Measurements from ENCODE around the gene CRCP. TPM values are rescaled to one million over a fixed set of nuclear protein-coding genes. Genes with fewer than 3 reads are reported as not detected.
"Not testable (repeated sequence)": the region's sequence is repeated elsewhere in the genome, so short reads cannot be mapped to it uniquely, and the experiment has no call there.

CRCP gene
- total RNA-seq, 4 donors from 2014 or later: 23.9 to 49.4 (median 41.8) TPM

DNA sequence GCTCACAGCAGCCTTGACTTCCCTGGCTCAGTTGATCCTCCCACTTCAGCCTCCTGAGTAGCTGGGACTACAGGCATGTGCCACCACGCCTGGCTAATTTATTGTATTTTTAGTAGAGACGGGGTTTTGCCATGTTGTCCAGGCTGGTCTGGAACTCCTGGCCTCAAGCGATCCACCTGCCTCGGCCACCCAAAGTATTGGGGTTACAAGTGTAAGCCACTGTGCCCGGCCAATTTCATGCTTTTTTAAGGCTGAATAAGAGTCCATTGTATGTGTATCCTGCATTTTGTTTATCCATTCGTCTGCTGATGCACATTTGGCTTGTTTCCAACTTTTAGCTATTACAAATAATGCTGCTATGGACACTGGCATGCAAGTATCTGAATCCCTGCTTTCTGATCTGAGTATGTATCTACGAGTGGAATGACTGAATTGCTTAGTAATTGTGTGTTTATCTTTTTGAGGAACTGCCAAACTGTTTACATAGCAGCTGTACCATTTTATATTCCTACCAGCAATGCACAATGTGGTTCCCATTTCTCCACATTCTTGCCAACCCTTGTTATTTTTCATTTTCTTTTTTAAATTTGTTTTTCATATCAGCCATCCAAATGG, 53.2 kb downstream of the CRCP start:
- 36 to 43% methylated on average over 7 of the region's 7 CpGs for WGBS, 2 donors
- Histone ChIP-seq H3K4me3 (no peak overlapping the region), H3K27me3 (no peaks in the 10 kb centered on the region), H3K4me1 (peaks cover 0 to 6% (median 0%) of the 10 kb centered on the region in 4 donors), H3K9me3 (no peaks in the 10 kb centered on the region), H3K27ac (no peak overlapping the region), H3K36me3 (no peaks in the 10 kb centered on the region)
- DNase-seq (ENCODE audit: low spot score in 2 of 2): no peak
- TF ChIP-seq EP300 (IDR thresholded peaks at IDR 0.05) (no peak), POLR2A (IDR thresholded peaks at IDR 0.05) (no peak)
- TF ChIP-seq, protein P1, sequence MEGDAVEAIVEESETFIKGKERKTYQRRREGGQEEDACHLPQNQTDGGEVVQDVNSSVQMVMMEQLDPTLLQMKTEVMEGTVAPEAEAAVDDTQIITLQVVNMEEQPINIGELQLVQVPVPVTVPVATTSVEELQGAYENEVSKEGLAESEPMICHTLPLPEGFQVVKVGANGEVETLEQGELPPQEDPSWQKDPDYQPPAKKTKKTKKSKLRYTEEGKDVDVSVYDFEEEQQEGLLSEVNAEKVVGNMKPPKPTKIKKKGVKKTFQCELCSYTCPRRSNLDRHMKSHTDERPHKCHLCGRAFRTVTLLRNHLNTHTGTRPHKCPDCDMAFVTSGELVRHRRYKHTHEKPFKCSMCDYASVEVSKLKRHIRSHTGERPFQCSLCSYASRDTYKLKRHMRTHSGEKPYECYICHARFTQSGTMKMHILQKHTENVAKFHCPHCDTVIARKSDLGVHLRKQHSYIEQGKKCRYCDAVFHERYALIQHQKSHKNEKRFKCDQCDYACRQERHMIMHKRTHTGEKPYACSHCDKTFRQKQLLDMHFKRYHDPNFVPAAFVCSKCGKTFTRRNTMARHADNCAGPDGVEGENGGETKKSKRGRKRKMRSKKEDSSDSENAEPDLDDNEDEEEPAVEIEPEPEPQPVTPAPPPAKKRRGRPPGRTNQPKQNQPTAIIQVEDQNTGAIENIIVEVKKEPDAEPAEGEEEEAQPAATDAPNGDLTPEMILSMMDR (IDR thresholded peaks at IDR 0.05): no peak

DNA sequence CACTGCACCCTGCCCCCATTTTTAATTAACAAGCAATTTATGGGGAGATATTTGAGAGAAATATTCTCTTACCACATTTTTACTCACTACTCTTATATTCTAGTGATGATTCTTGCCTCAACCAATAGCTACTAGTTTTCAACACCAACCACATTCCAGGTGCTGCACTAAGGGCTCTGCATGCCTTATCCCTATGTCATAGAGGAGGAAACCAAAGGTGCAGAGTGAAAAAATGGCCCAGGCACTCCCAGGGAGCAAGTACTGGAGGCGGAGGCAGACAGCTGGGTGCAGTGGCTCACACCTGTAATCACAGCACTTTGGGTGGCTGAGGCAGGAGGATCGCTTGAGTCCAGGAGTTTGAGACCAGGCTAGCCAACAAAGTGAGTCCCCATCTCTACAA, 55.0 kb downstream of the CRCP start:
- no peak overlapping the region for H3K4me3 ChIP-seq
- WGBS, 2 donors: 87 to 93% methylated on average over 2 of the region's 2 CpGs
- no peak for DNase-seq (ENCODE audit: low spot score in 2 of 2)
- no peaks in the 10 kb centered on the region for H3K27me3 ChIP-seq
- no peaks in the 10 kb centered on the region for H3K9me3 ChIP-seq
- peaks cover 0 to 6% (median 0%) of the 10 kb centered on the region in 4 donors for H3K4me1 ChIP-seq
- H3K36me3 ChIP-seq: no peaks in the 10 kb centered on the region
- TF ChIP-seq, protein P1 (IDR thresholded peaks at IDR 0.05): no peak
- TF ChIP-seq POLR2A (IDR thresholded peaks at IDR 0.05) (no peak), EP300 (IDR thresholded peaks at IDR 0.05) (no peak)
- H3K27ac ChIP-seq: no peak overlapping the region

DNA sequence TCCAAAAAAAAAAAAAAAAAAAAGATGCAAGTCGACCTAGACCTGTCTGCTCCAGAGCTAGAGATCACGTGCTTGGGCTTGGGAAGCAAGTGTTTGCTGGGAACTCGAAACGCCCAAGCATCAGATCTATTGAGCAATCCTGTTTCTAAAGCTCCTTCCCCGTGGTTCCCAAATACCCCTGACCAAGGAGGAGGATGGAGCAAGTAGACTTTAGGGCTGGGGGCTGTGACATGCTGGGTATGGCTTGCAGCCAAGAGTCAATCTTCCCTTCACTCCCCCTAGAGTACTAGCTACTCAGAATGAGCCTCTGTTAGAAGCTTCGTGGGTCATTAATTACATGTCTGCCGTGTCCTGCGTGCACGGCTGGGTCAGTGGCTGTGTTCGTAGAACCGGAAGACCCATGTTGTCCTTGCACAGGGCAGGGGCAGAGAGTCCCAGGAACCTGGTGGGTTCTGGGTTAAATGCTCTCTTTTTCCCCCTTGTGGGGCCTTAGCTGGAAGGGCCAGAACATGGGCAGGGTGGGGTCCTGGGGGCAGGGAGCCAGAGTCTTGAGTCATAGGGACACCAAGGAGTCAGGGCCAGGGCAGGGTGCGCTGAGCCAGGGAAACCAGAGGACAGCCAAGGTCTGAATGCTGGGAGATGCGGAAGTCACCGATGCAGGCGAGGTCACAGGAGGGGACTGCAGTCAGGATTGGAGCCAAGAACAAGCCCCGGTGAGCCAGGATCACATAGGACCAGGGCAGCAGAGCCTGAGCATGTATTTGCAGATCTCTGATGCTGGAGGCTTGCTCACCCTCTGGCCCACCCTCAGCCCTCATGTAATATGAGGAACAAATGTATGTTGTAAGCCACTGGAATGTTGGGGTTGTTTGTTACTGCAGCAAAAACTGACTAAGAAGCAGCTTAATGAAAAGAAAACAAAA, 55.9 kb downstream of the CRCP start:
- Histone ChIP-seq H3K9me3 (no peaks in the 10 kb centered on the region), H3K27ac (peak overlapping the region in 1 of 4 donors; percentile 69), H3K4me1 (peaks cover 0 to 6% (median 0%) of the 10 kb centered on the region in 4 donors), H3K27me3 (no peaks in the 10 kb centered on the region), H3K36me3 (no peaks in the 10 kb centered on the region), H3K4me3 (no peak overlapping the region)
- peak in 1 of 2 donors; percentile 39 for TF ChIP-seq EP300 (IDR thresholded peaks at IDR 0.05)
- TF ChIP-seq, protein P1 (IDR thresholded peaks at IDR 0.05): no peak
- no peak for TF ChIP-seq POLR2A (IDR thresholded peaks at IDR 0.05)
- 35 to 40% methylated on average over 16 of the region's 16 CpGs for WGBS, 2 donors
- peak; percentile 33 to 66 for DNase-seq (ENCODE audit: low spot score in 2 of 2)

DNA sequence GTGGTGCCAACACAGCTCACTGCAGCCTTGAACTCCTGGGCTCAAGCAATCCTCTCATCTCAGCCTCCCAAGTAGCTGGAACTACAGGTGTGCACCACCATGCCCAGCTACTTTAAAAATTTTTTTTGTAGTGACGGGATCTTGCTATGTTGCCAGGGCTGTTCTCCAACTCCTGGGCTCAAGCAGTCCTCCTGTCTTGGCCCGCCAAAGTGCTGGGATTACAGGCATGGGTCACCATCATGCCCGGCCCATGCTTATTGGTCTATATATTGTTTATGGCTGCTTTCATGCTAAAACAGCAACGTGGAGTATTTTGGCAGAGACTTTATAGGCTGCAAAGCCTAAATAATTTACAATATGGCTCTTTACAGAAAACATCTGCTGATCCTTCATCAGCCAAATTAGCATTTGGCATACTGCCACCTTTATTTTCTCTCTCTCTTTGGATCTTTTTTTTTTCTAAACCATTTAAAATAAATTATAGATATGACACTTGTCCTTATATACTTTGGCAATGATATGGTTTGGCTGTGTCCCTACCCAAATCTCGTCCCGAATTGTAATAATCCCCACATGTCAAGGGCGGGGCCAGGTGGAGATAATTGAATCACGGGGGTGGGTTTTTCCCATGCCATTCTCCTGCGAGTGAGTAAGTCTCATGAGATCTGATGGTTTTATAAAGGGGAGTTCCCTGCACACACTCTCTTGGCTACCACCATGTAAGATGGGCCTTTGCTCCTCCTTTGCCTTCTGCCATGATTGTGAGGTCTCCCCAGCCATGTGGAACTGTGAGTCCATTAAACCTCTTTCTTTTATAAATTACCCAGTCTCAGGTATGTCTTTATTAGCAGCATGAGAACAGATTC, 58.1 kb downstream of the CRCP start:
- H3K27ac ChIP-seq; H3K4me1 ChIP-seq; H3K27me3 ChIP-seq; H3K9me3 ChIP-seq; H3K4me3 ChIP-seq; DNase-seq (ENCODE audit: low spot score in 2 of 2); H3K36me3 ChIP-seq: not testable (repeated sequence)
- 64 to 67% methylated on average over 9 of the region's 9 CpGs for WGBS, 2 donors

DNA sequence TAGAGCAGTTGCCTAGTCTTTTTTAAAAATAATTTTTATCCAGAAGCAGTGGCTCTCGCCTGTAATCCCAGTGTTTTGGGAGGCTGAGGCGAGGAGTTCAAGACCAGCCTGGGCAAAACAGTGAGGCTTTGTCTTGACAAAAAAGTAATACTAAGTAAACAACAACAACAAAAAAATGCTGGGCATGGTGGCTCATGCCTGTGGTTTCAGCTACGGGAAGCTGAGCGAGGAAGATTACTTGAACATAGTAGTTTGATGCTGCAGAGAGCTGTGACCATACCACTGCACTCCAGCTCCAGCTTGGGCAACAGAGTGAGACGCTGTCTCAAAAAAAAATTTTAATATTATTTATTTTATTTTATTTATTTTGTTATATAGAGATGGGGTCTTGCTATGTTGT, 59.2 kb downstream of the CRCP start:
- 73 to 78% methylated on average over 5 of the region's 5 CpGs for WGBS, 2 donors
- Histone ChIP-seq H3K4me1 (no peaks in the 10 kb centered on the region), H3K36me3 (no peaks in the 10 kb centered on the region), H3K27ac (no peak overlapping the region), H3K4me3 (no peak overlapping the region), H3K27me3 (no peaks in the 10 kb centered on the region), H3K9me3 (peaks cover 0 to 4% (median 0%) of the 10 kb centered on the region in 4 donors)
- TF ChIP-seq POLR2A (IDR thresholded peaks at IDR 0.05) (no peak), EP300 (IDR thresholded peaks at IDR 0.05) (no peak)
- TF ChIP-seq, protein P1 (IDR thresholded peaks at IDR 0.05): no peak
- DNase-seq (ENCODE audit: low spot score in 2 of 2): no peak

DNA sequence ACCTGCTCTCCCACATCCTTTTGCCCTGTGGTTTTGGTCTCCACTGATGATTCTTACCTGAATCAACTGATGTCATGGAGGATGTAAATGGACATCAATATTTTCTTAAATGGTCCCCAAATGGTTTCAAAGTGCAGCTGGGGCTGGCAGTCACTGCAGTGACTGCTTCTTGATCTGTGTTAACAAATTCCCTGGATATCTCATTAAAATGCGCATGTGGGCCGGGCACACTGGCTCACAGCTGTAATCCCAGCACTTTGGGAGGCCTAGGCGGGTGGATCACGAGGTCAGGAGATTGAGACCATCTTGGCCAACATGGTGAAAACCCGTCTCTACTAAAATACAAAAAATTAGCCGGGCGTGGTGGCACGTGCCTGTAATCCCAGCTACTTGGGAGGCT, 60.4 kb downstream of the CRCP start:
- H3K4me1 ChIP-seq, H3K4me3 ChIP-seq: not testable (repeated sequence)
- 90 to 92% methylated on average over 8 of the region's 8 CpGs for WGBS, 2 donors

More for the DNA sequence above, 60.4 kb downstream of the CRCP start:
- H3K9me3 ChIP-seq; H3K27me3 ChIP-seq; DNase-seq (ENCODE audit: low spot score in 2 of 2); H3K36me3 ChIP-seq; H3K27ac ChIP-seq: not testable (repeated sequence)
